K562 (cell line): ENCODE data around the gene SLAMF7. TPM values are rescaled to one million over a fixed set of nuclear protein-coding genes. Genes with fewer than 3 reads are reported as not detected.

Experiments
- ATAC-seq: fragments of 200-7000 bp; cut with Tn5 transposase; 3 replicates; pipeline ENCODE4 v1.9.1; 2020; ENCODE audit warnings: moderate library complexity
- BruUV-seq: library from RNA; stranded (reverse); fragments of 400-500 nt; replicated peaks from 2 replicates; lab custom pipeline; 2021; lab: Mats Ljungman, UMichigan
- CTCF ChIA-PET: fragments of 300-600 bp; formaldehyde crosslinking; extraction: SDS; loops from one replicate; lab custom pipeline; 2021; ENCODE audit warnings: low intra/inter-chr PET ratio; lab: Yijun Ruan, JAX
- POLR2A ChIA-PET: fragments of 300-600, 350-650 bp; sonication (Branson Sonifier 250); formaldehyde crosslinking; extraction: SDS; loops from one replicate; lab custom pipeline; 2021; ENCODE audit warnings: antibody characterized with exemption, inconsistent platforms; lab: Yijun Ruan, JAX
- DNase-seq, 4 experiments: peaks; one replicate each; pipeline versions ENCODE4 v3.0.0 to v3.0.0-alpha.2; 2011 to 2018; ENCODE audit warnings: low spot score in 3 of 4, mixed read lengths in 3 of 4; ENCODE audit errors: extremely low read depth in 1 of 4
- FAIRE-seq: peaks from 2 replicates; lab custom pipeline; 2011; peaks lifted over from hg19 to GRCh38; lab: Jason Lieb, UNC
- H2AFZ ChIP-seq: 2 replicates; pipeline ENCODE4 v1.6.0; 2011; ENCODE audit warnings: low read depth, low read length, control low read depth, inconsistent platforms
- H3K27ac ChIP-seq: fragments of 200-600 bp; 3 replicates; pipeline ENCODE4 v1.8.0; 2011; ENCODE audit warnings: low read depth, mild to moderate bottlenecking, control low read depth, inconsistent platforms, low read length, moderate library complexity, mixed read lengths; ENCODE audit errors: extremely low read depth
- H3K27me3 ChIP-seq, 2 experiments: fragments of 300-600 bp in 1 of 2; 2 replicates in 1 of 2; 3 replicates in 1 of 2; pipeline versions ENCODE4 v1.6.0 to v1.8.0; 2011; ENCODE audit warnings: inconsistent platforms in 2 of 2, low read length in 2 of 2, mild to moderate bottlenecking in 1 of 2, mixed read lengths in 1 of 2, moderate library complexity in 1 of 2; ENCODE audit not compliant: control insufficient read depth in 2 of 2, insufficient read depth in 2 of 2
- H3K36me3 ChIP-seq: fragments of 300-600 bp; 3 replicates; pipeline ENCODE4 v1.8.0; 2011; ENCODE audit warnings: mild to moderate bottlenecking, low read length, inconsistent platforms; ENCODE audit not compliant: control insufficient read depth, insufficient read depth
- H3K4me1 ChIP-seq, 2 experiments: fragments of 200-600 bp in 1 of 2; replicated peaks in 1 of 2; 2 replicates in 1 of 2; 3 replicates in 1 of 2; pipeline versions ENCODE4 v1.5.1 to v1.8.0; 2011; ENCODE audit warnings: inconsistent platforms in 2 of 2, low read length in 2 of 2, mild to moderate bottlenecking in 1 of 2, mixed read lengths in 1 of 2, moderate library complexity in 1 of 2; ENCODE audit not compliant: control insufficient read depth in 2 of 2, insufficient read depth in 2 of 2
- H3K4me2 ChIP-seq: 2 replicates; pipeline ENCODE4 v1.6.1; 2011; ENCODE audit warnings: low read length, control low read depth, inconsistent platforms, mixed read lengths; ENCODE audit not compliant: insufficient read depth
- H3K4me3 ChIP-seq: fragments of 200-600 bp; sonication (generic), shearing (Covaris generic); 2 replicates; pipeline ENCODE4 v1.5.1; 2016; ENCODE audit warnings: control low read depth, inconsistent platforms
- H3K79me2 ChIP-seq: fragments of 200-600 bp; 3 replicates; pipeline ENCODE4 v1.8.0; 2011; ENCODE audit warnings: low read length, inconsistent platforms; ENCODE audit not compliant: control insufficient read depth, insufficient read depth
- H3K9ac ChIP-seq, 2 experiments: 2 replicates each; pipeline versions ENCODE4 v1.6.0 to v1.6.1; 2011; ENCODE audit warnings: low read depth in 2 of 2, low read length in 2 of 2, control low read depth in 1 of 2, inconsistent platforms in 1 of 2, mild to moderate bottlenecking in 1 of 2, mixed read lengths in 1 of 2; ENCODE audit not compliant: insufficient read depth in 1 of 2
- H3K9me1 ChIP-seq: one replicate; pipeline ENCODE4 v1.6.0; 2011; ENCODE audit warnings: inconsistent platforms, mild to moderate bottlenecking, low read length, moderate library complexity; ENCODE audit not compliant: control insufficient read depth, insufficient read depth
- H3K9me3 ChIP-seq: replicated peaks from 2 replicates; pipeline ENCODE4 v1.5.1; 2011; ENCODE audit warnings: low read depth, low read length, inconsistent platforms; ENCODE audit not compliant: control insufficient read depth, insufficient read depth
- H4K20me1 ChIP-seq: replicated peaks from 2 replicates; pipeline ENCODE4 v1.6.1; 2011; ENCODE audit warnings: low read length, inconsistent platforms, mixed read lengths; ENCODE audit not compliant: control insufficient read depth, insufficient read depth
- DDX20 ChIP-seq: fragments of 450-650 bp; IDR thresholded peaks from 2 replicates; pipeline ENCODE4 v1.6.1; 2016; ENCODE audit warnings: missing genetic modification characterization, low read depth, mild to moderate bottlenecking, missing compliant biosample characterization, moderate library complexity
- HSF4 ChIP-seq: fragments of 250-450 bp; sonication (Bioruptor Pico); IDR thresholded peaks from 2 replicates; pipeline ENCODE4 v2.1.2; 2022; ENCODE audit warnings: mild to moderate bottlenecking, moderate library complexity, borderline replicate concordance
- KAT2B ChIP-seq: IDR thresholded peaks from one replicate; pipeline ENCODE4 v1.6.1; 2012; ENCODE audit warnings: low read depth, mild to moderate bottlenecking, control low read depth, inconsistent platforms, low read length, moderate library complexity
- U2AF2 ChIP-seq: fragments of 200-400 bp; formaldehyde crosslinking; optimal IDR thresholded peaks from 2 replicates; pipeline ENCODE3; 2017; ENCODE audit warnings: low read depth, mild to moderate bottlenecking, low read length
- WGBS: fragments of 100-300 bp; shearing (Covaris generic); methylation state at CpG from one replicate; pipeline ENCODE4 v1.1.6; 2016; ENCODE audit warnings: low coverage, mixed read lengths; ENCODE audit not compliant: insufficient coverage; ENCODE audit errors: missing lambda C conversion rate; 5-methylcytosine and 5-hydroxymethylcytosine counted together
- in situ Hi-C: fragments of 300-500 bp; cut with MboI; formaldehyde crosslinking; loops from 4 replicates; pipeline ENCODE4 v1.15.0; 2018; ENCODE audit warnings: inconsistent platforms, mixed read lengths
- intact Hi-C: fragments of 100-400 bp; cut with micrococcal nuclease; formaldehyde crosslinking; loops from 2 replicates; pipeline ENCODE4 v1.14.2; 2022
- polyA plus RNA-seq, 8 experiments: library from polyadenylated mRNA; depleted of rRNA in 4 of 8; stranded (reverse) in 5 of 8; unstranded in 3 of 8; fragments of >200 nt; fragmentation: Nextera tagmentation in 2 of 8; fragmentation: Illumina TruSeq in 1 of 8; extraction: Ambion mirVana in 2 of 8; extraction: Trizol in 1 of 8; gene quantifications; 2 replicates each; pipeline versions ENCODE4 v1.2.1 to v1.2.3, GENCODE V29; 2011 to 2014; ENCODE audit warnings: inconsistent platforms in 1 of 8, missing spikeins in 1 of 8
- total RNA-seq, 7 experiments: library from RNA; depleted of rRNA in 6 of 7; stranded (reverse); fragments of >200 nt in 6 of 7; fragmentation: Illumina TruSeq in 2 of 7; extraction: Trizol in 2 of 7; gene quantifications; 2 replicates each; pipeline versions ENCODE4 v1.2.1 to v1.2.3, GENCODE V29; 2011 to 2021; ENCODE audit warnings: low replicate concordance in 1 of 7
- TF ChIP-seq, protein P1 (sequence below): sonication (generic); formaldehyde crosslinking; IDR thresholded peaks from 2 replicates; pipeline ENCODE4 v1.8.1; 2022; ENCODE audit warnings: missing genetic modification reagents
- TF ChIP-seq, protein P2 (sequence below): fragments of 450-650 bp; formaldehyde crosslinking; IDR thresholded peaks from 2 replicates; pipeline ENCODE4 v1.4.0; 2020; ENCODE audit warnings: mild to moderate bottlenecking, moderate library complexity

SLAMF7 gene
- total and polyA plus RNA-seq, 9 of the 15 experiments (the other 6 are each of a cell fraction or from before 2014, with no cell fraction given): 0.11 to 1.2 (median 0.22) TPM; not detected in 2

DNA sequence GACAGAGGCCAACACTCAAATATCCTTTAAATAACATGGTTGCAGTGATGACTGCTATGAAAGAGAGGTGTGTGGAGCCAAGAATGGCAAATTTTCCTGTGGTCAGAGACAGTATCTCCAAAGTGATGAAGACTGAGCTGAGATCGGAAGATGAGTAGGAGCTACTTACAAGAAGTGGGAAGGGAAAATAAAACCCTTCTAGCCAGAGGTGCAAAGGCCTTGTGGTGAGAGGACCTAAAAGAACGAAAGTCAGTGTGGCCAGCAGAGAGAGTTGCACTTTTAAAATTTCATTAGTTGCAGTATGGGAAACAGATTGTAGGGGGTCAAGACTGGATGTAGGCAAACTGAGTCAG lies 17.8 kb downstream of the SLAMF7 start:
- 0% methylated on average over 2 of the region's 2 CpGs for WGBS
- H3K27ac ChIP-seq: no peak overlapping the region
- POLR2A ChIA-PET: interaction anchor here (0.6 to 0.9 kb wide), 2 partner anchors 11 to 1428 kb away, joined by 3 to 4 read pairs; no protein-coding TSS in a partner anchor

More for the DNA sequence above, 17.8 kb downstream of the SLAMF7 start:
- Histone ChIP-seq H3K36me3 (no peaks in the 10 kb centered on the region), H3K4me2 (no peak overlapping the region), H3K4me1 (no peaks in the 10 kb centered on the region), H3K9me3 (no peaks in the 10 kb centered on the region), H3K79me2 (no peaks in the 10 kb centered on the region), H2AFZ (no peak overlapping the region), H3K27me3 (peaks cover 4 to 8% of the 10 kb centered on the region in 2 experiments; a peak in 2 of 5 replicates), H4K20me1 (no peaks in the 10 kb centered on the region), H3K4me3 (no peak overlapping the region), H3K9me1 (no peaks in the 10 kb centered on the region), H3K9ac (no peak overlapping the region)
- intact Hi-C loops: no loop called here
- DNase-seq (no peak), FAIRE-seq (no peak), ATAC-seq (no peak)
- TF ChIP-seq DDX20: no peak
- TF ChIP-seq U2AF2: no peak
- no peak for TF ChIP-seq HSF4
- TF ChIP-seq, protein P1, sequence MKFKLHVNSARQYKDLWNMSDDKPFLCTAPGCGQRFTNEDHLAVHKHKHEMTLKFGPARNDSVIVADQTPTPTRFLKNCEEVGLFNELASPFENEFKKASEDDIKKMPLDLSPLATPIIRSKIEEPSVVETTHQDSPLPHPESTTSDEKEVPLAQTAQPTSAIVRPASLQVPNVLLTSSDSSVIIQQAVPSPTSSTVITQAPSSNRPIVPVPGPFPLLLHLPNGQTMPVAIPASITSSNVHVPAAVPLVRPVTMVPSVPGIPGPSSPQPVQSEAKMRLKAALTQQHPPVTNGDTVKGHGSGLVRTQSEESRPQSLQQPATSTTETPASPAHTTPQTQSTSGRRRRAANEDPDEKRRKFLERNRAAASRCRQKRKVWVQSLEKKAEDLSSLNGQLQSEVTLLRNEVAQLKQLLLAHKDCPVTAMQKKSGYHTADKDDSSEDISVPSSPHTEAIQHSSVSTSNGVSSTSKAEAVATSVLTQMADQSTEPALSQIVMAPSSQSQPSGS (CRISPR knock-in tag): no peak
- no peak for TF ChIP-seq KAT2B
- TF ChIP-seq, protein P2, sequence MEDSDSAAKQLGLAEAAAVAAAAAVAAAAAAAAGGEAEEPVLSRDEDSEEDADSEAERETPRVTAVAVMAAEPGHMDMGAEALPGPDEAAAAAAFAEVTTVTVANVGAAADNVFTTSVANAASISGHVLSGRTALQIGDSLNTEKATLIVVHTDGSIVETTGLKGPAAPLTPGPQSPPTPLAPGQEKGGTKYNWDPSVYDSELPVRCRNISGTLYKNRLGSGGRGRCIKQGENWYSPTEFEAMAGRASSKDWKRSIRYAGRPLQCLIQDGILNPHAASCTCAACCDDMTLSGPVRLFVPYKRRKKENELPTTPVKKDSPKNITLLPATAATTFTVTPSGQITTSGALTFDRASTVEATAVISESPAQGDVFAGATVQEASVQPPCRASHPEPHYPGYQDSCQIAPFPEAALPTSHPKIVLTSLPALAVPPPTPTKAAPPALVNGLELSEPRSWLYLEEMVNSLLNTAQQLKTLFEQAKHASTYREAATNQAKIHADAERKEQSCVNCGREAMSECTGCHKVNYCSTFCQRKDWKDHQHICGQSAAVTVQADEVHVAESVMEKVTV: no peak
- in situ Hi-C loops: no loop called here
- BruUV-seq: no TSS peak
- CTCF ChIA-PET: no interaction called here
